ENCODE data around the gene TMEM248. TPM values are rescaled to one million over a fixed set of nuclear protein-coding genes. Genes with fewer than 3 reads are reported as not detected.
"Not testable (repeated sequence)": the region's sequence is repeated elsewhere in the genome, so short reads cannot be mapped to it uniquely, and the experiment has no call there.

The TMEM248 gene, protein sequence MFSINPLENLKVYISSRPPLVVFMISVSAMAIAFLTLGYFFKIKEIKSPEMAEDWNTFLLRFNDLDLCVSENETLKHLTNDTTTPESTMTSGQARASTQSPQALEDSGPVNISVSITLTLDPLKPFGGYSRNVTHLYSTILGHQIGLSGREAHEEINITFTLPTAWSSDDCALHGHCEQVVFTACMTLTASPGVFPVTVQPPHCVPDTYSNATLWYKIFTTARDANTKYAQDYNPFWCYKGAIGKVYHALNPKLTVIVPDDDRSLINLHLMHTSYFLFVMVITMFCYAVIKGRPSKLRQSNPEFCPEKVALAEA
- total RNA-seq: 83.6 and 95.6 TPM in 2 replicates

DNA sequence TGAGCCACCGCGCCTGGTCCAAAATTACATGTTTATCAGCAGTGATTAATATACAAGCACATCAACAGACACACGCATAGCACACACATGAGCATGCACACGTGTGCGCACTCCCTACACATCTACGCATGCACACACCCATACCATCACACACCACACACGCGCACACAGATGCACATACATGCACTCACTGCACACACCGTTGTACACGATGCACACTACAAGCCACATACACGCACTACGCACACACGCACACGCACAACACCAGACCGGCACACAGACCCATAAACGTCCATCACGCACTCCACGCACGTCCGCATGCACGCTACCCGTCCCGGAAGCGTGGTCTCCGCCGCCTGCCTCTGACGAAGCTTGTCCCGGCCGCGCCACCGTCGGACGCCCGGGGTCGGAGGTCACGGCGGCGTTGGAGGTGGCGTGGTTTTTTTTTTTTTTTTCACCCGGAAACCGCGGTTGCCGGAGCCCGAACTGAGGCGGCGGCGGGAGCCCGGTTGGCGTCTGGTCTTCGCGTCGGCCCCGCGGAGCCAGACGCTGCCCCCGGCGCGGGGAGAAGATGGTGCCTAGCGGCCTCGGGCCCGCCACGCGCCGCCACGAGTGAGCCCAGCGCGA, at the start of gene TMEM248:
Gene TMEM248, plus strand, starts transcription at position 457 of the 627 bp plus-strand sequence. CDS start 20,641 bp downstream, outside the sequence.
- Mint-ChIP-seq H3K36me3 (ENCODE audit: low read depth) (peaks cover 11% of the 10 kb centered on the region), H3K4me3 (peak within 1 kb of the TSS; percentile 98), H3K27ac (peak within 1 kb of the TSS; percentile 98), H3K4me1 (ENCODE audit: low read depth) (peaks cover 21% of the 10 kb centered on the region), H3K27me3 (ENCODE audit: insufficient read depth) (no peaks in the 10 kb centered on the region), H3K9me3 (no peaks in the 10 kb centered on the region)
- intact Hi-C loops (cut with micrococcal nuclease): loop anchor here (1.0 to 10.0 kb wide), 8 partner anchors 60 to 716 kb away; partner anchors contain the start of genes RABGEF1, SBDS and TPST1
- DNase-seq (ENCODE audit: low spot score): peak; percentile 90

DNA sequence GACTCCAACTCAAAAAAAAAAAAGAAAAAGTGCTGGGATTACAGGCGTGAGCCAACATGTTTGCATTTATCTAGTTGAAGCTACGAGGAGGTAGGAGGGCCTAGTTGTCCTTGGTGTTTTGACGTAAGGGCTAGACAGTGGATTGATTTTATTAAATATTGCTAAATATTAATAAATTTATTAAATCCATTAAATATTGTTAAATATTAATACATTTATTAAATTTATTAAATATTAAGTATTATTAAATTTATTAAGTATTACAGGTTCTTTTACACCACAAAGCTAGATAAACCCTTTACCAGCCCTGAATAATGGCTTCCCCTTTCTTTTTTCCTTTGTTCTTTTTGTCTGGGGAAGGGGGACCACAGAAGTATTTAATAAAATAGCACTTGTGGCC, 47.5 kb upstream of the TMEM248 start:
- DNase-seq (ENCODE audit: low spot score): no peak
- no peaks in the 10 kb centered on the region for H3K9me3 Mint-ChIP-seq
- H3K4me3 Mint-ChIP-seq: no peak overlapping the region
- H3K27ac Mint-ChIP-seq: no peak overlapping the region
- intact Hi-C loops (cut with micrococcal nuclease): no loop called here
- peaks cover 12% of the 10 kb centered on the region for H3K4me1 Mint-ChIP-seq (ENCODE audit: low read depth)
- H3K36me3 Mint-ChIP-seq (ENCODE audit: low read depth): no peaks in the 10 kb centered on the region
- H3K27me3 Mint-ChIP-seq (ENCODE audit: insufficient read depth): no peaks in the 10 kb centered on the region

DNA sequence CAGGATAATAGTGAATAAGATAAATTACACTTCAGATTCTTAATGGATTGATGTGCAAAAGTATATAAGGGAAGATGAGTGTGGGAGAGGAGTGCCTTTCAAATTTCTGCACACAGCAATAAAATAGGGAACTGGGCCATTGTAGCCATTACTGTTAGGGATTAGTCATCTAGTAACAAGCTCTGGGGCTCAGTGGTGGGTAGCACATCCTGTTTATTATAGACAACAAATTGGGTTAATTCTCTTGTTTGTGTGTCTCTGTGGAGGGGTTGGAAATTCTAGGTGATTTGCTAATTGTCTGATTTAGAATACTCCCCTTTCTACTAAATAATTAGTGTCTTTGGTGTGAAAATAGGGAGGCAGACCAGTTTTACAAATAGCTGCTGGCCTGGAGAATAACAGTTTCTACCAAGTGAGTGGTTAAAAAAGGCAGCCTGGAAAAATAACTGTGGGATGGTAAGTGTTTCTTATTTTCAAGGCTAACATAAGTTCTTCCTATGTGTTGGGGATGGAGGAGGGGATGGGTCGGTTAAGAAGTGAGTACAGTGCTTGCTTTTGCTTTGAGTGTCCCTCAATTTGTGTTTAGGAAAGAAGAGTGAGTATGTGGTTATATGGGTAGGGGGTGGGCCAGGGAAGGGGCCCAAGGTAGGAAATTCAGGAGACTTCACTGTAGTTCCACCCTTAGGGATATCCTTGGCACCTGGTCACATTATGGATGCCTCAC, 43.3 kb upstream of the TMEM248 start:
- H3K4me1 Mint-ChIP-seq (ENCODE audit: low read depth): peaks cover 12% of the 10 kb centered on the region
- no peaks in the 10 kb centered on the region for H3K27me3 Mint-ChIP-seq (ENCODE audit: insufficient read depth)
- H3K9me3 Mint-ChIP-seq: no peaks in the 10 kb centered on the region
- intact Hi-C loops (cut with micrococcal nuclease): no loop called here
- H3K36me3 Mint-ChIP-seq (ENCODE audit: low read depth): no peaks in the 10 kb centered on the region
- peak overlapping the region; percentile 65 for H3K27ac Mint-ChIP-seq
- DNase-seq (ENCODE audit: low spot score): no peak
- no peak overlapping the region for H3K4me3 Mint-ChIP-seq

DNA sequence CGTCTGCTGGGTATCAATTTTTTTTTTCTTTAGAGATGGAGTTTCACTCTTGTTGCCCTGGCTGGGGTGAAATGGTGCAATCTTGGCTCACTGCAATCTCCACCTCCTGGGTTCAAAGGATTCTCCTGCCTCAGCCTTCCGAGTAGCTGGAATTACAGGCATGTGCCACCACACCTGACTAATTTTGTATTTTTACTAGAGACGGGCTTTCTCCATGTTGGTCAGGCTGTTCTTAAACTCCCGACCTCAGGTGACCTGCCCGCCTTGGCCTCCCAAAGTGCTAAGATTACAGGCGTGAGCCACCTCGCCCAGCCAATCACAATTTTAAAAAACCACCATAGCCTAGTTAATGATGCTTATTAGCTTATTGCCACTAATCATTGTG, 42.7 kb upstream of the TMEM248 start:
- peaks cover 12% of the 10 kb centered on the region for H3K4me1 Mint-ChIP-seq (ENCODE audit: low read depth)
- H3K36me3 Mint-ChIP-seq (ENCODE audit: low read depth); H3K27ac Mint-ChIP-seq; H3K27me3 Mint-ChIP-seq (ENCODE audit: insufficient read depth); DNase-seq (ENCODE audit: low spot score); H3K4me3 Mint-ChIP-seq; intact Hi-C loops (cut with micrococcal nuclease); H3K9me3 Mint-ChIP-seq: not testable (repeated sequence)

DNA sequence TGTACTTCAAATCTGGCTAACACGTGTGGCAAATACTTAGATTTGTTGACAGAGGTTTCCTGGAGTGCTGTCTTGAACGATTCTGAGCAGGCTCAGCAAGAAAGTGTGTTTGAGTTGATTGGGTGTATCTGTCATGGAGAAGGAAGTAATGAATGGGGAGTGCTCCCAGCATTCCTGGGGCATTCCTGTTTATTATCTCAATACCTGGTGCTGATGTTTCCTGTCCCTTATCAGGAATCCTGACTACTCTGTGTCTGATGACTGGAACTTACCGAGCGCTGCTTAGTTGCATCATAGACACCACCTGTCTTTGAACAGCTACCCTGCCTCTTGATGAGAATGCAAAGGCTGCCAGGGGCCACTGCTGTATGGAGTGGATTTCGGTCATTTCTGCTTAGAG, 41.0 kb upstream of the TMEM248 start:
- no peak for DNase-seq (ENCODE audit: low spot score)
- no peak overlapping the region for H3K4me3 Mint-ChIP-seq
- intact Hi-C loops (cut with micrococcal nuclease): no loop called here
- no peaks in the 10 kb centered on the region for H3K27me3 Mint-ChIP-seq (ENCODE audit: insufficient read depth)
- no peaks in the 10 kb centered on the region for H3K36me3 Mint-ChIP-seq (ENCODE audit: low read depth)
- H3K9me3 Mint-ChIP-seq: no peaks in the 10 kb centered on the region
- H3K4me1 Mint-ChIP-seq (ENCODE audit: low read depth): peaks cover 17% of the 10 kb centered on the region
- no peak overlapping the region for H3K27ac Mint-ChIP-seq

DNA sequence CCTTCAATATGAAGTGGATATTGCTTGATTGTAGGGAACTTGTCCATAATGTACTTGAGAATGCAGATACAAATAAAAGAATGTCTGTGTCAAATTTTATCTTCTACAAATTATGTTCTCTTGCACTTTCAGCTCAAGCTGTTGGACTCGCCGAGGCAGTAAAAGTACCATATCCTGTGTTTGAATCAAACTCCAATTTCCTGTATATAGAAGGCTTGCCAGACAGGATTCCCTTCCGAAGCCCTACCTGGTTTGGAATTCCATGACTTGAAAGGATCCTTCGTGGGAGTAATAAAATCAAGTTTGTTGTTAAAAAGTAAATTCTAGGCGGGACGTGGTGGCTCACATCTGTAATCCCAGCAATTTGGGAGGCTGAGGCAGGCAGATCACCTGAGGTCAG, 40.4 kb upstream of the TMEM248 start:
- H3K36me3 Mint-ChIP-seq (ENCODE audit: low read depth); H3K4me3 Mint-ChIP-seq; intact Hi-C loops (cut with micrococcal nuclease); H3K27ac Mint-ChIP-seq; DNase-seq (ENCODE audit: low spot score); H3K27me3 Mint-ChIP-seq (ENCODE audit: insufficient read depth); H3K9me3 Mint-ChIP-seq: not testable (repeated sequence)
- peaks cover 17% of the 10 kb centered on the region for H3K4me1 Mint-ChIP-seq (ENCODE audit: low read depth)

DNA sequence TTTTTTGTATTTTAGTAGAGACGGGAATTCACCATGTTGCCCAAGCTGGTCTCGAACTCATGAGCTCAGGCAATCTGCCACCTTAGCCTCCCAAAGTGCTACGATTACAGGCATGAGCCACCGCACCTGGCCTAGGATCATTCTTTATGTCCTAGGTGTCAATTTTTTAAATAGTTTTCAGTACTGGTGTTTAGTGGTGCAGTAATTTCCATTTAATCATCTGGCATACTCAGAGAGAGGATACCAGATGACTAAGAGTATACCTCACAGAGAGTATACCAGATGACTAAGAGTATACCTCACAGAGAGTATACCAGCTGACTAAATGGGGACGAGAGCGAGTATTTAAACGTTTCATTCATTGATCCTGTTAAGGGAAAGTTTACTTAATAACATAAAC, 37.3 kb upstream of the TMEM248 start:
- no peaks in the 10 kb centered on the region for H3K9me3 Mint-ChIP-seq
- H3K4me3 Mint-ChIP-seq: no peak overlapping the region
- H3K27me3 Mint-ChIP-seq (ENCODE audit: insufficient read depth): peaks cover 1% of the 10 kb centered on the region
- peaks cover 17% of the 10 kb centered on the region for H3K4me1 Mint-ChIP-seq (ENCODE audit: low read depth)
- no peak for DNase-seq (ENCODE audit: low spot score)
- no peak overlapping the region for H3K27ac Mint-ChIP-seq
- no peaks in the 10 kb centered on the region for H3K36me3 Mint-ChIP-seq (ENCODE audit: low read depth)
- intact Hi-C loops (cut with micrococcal nuclease): no loop called here

DNA sequence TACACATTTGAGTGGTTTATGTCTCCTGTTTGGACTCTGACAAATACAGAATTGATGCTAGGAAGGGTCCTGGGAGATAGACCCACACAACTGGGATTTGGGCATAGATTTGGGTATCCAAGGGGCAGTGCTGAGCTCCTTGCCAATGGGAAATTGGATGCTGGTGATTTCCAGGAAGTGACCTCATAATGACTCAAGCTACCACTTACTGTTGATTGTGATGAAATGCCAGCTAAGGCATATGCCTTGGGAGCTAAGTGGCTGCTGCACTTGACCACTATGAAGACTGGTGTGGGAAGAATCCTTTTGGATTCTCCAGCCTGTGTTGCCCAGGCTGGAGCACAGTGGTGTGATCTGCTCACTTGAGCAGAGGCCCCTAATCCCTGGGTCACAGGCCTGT, 36.5 kb upstream of the TMEM248 start:
- H3K27me3 Mint-ChIP-seq (ENCODE audit: insufficient read depth); H3K4me3 Mint-ChIP-seq; H3K9me3 Mint-ChIP-seq; DNase-seq (ENCODE audit: low spot score); intact Hi-C loops (cut with micrococcal nuclease); H3K36me3 Mint-ChIP-seq (ENCODE audit: low read depth); H3K27ac Mint-ChIP-seq: not testable (repeated sequence)
- peaks cover 17% of the 10 kb centered on the region for H3K4me1 Mint-ChIP-seq (ENCODE audit: low read depth)

DNA sequence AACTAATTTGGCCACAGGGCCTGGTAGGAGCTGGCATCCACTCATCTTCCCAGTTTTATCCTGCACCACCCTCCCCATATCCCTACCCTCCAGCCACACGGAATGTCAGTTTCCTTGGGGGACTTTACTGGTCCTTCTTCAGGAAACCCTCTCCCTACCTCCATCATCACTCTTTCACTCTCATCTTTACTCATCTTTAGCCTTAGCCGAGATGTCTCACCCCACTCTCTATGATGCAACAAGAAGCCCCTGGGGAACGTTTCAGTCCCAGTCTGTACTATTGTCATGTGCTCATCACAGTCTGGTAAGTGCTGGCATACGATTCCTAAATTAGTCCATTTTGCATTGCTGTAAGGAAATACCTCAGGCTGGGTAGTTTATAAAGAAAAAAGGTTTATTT, 34.9 kb upstream of the TMEM248 start:
- intact Hi-C loops (cut with micrococcal nuclease): no loop called here
- H3K27me3 Mint-ChIP-seq (ENCODE audit: insufficient read depth): peaks cover 1% of the 10 kb centered on the region
- no peaks in the 10 kb centered on the region for H3K36me3 Mint-ChIP-seq (ENCODE audit: low read depth)
- H3K4me1 Mint-ChIP-seq (ENCODE audit: low read depth): peaks cover 17% of the 10 kb centered on the region
- no peaks in the 10 kb centered on the region for H3K9me3 Mint-ChIP-seq
- no peak overlapping the region for H3K27ac Mint-ChIP-seq
- H3K4me3 Mint-ChIP-seq: no peak overlapping the region
- no peak for DNase-seq (ENCODE audit: low spot score)

DNA sequence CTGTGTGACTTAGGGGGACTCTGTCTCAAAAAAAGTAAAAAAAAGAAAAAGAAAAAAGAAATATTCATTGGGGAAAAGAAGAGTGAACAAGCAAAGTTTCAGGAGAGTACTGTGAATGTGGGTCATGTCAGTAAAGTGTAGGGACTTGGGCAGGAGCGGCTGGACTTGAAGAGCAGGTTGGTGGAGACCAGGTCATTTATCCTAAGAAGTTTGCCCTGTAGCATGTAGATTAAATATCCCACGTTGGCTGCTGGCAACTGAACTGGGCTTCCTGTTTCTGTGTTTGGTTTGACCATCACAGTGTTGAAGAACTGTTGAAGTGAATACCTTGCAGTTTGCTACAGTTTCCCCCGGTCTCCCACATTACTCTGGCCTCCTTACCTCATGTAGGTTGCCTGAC, 32.8 kb upstream of the TMEM248 start:
- H3K4me3 Mint-ChIP-seq; H3K36me3 Mint-ChIP-seq (ENCODE audit: low read depth); DNase-seq (ENCODE audit: low spot score); H3K27ac Mint-ChIP-seq; H3K9me3 Mint-ChIP-seq; intact Hi-C loops (cut with micrococcal nuclease); H3K27me3 Mint-ChIP-seq (ENCODE audit: insufficient read depth): not testable (repeated sequence)
- peaks cover 17% of the 10 kb centered on the region for H3K4me1 Mint-ChIP-seq (ENCODE audit: low read depth)

DNA sequence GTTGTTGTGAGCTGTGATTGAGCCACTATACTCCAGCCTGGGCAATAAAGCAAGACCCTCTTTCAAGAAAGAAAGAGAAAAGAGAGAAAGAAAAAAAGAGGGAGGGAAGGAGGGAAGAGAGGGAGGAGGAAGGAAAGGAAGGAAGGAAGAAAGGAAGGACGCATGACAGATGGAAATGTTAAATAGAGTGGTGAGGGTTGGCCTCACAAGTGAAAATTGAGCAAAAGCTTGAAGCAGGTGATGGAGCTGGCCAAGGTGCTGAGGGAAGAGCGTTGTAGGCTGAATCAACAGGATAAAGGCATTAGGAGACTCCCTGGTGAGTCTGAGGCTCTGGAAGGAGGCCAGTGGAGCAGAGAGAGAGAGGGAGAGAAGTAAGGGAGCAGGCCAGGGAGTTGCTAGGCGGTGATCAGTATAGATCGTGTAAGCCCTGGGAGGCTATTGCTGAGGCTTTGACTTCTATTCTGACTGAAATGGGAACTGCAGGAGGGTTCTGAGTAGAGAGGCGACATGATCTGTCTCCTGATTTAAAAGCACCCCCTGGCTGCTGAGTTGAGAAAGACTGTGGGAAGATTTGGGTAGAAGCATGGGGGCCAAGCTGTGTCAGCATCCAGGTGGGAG, 26.5 kb upstream of the TMEM248 start:
- Mint-ChIP-seq H3K9me3 (no peaks in the 10 kb centered on the region), H3K27me3 (ENCODE audit: insufficient read depth) (peaks cover 2% of the 10 kb centered on the region), H3K36me3 (ENCODE audit: low read depth) (no peaks in the 10 kb centered on the region), H3K27ac (no peak overlapping the region), H3K4me1 (ENCODE audit: low read depth) (no peaks in the 10 kb centered on the region), H3K4me3 (no peak overlapping the region)
- intact Hi-C loops (cut with micrococcal nuclease): loop anchor here (1.0 to 2.0 kb wide), 2 partner anchors 50 to 57 kb away; no protein-coding TSS in a partner anchor
- no peak for DNase-seq (ENCODE audit: low spot score)

DNA sequence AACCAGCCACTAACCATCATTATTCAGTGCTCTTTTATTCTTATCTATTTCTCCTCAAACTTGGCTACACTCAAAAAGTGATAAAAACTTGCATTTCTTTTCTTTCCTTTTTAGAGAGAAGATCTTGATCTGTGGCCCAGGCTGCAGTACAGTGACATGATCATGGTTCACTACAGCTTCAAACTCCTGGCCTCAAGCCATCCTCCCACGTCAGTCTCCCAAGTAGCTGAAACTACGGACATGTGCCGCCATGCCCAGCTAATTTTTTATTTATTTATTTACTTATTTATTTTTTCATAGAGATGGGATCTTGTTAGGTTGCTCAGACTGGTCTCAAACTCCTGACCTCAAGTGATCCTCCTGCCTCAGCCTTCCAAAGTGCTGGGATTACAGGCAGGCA, 24.6 kb upstream of the TMEM248 start:
- Mint-ChIP-seq H3K4me3 (no peak overlapping the region), H3K9me3 (no peaks in the 10 kb centered on the region), H3K36me3 (ENCODE audit: low read depth) (no peaks in the 10 kb centered on the region), H3K4me1 (ENCODE audit: low read depth) (no peaks in the 10 kb centered on the region), H3K27ac (no peak overlapping the region), H3K27me3 (ENCODE audit: insufficient read depth) (peaks cover 2% of the 10 kb centered on the region)
- DNase-seq (ENCODE audit: low spot score): no peak
- intact Hi-C loops (cut with micrococcal nuclease): no loop called here
